ENCODE measurements around the gene PTPRG.

Gene PTPRG

GRCh38 chr3:62167566-62168262 lies 606.3 kb downstream of the PTPRG start:
- Histone ChIP-seq H3K36me3 (peaks cover 6 to 22% (median 10%) of the 10 kb centered on the region in 11 experiments; a peak in 17 of 22 replicates), H3K4me2 (peak overlapping the region in 7 of 11 experiments; percentile 4 to 83 (median 14); a peak in 6 of 22 replicates), H3K9ac (no peak overlapping the region), H3K27ac (no peak overlapping the region), H3K9me3 (replicated peaks in 1 of 11) (peaks cover 8 to 18% (median 12%) of the 10 kb centered on the region in 11 experiments), H4K20me1 (no peaks in the 10 kb centered on the region; a peak in 1 of 22 replicates), H3K27me3 (no peaks in the 10 kb centered on the region), H3K4me1 (peaks cover 24 to 42% (median 36%) of the 10 kb centered on the region in 10 experiments), H3K4me3 (no peak overlapping the region)
- TF ChIP-seq Cebpa-rat (IDR thresholded peaks at IDR 0.05) = no peak

- Histone ChIP-seq H3K27me3 (no peaks in the 10 kb centered on the region), H4K20me1 (no peaks in the 10 kb centered on the region; a peak in 1 of 22 replicates), H3K4me3 (no peak overlapping the region), H3K9ac (no peak overlapping the region), H3K36me3 (peaks cover 8 to 23% (median 13%) of the 10 kb centered on the region in 11 experiments; a peak in 18 of 22 replicates), H3K4me2 (peak overlapping the region in 5 of 11 experiments; percentile 6 to 86 (median 83); a peak in 3 of 22 replicates), H3K4me1 (peaks cover 24 to 42% (median 36%) of the 10 kb centered on the region in 10 experiments), H3K27ac (peak overlapping the region in 1 of 11 experiments; percentile 63; a peak in 2 of 22 replicates), H3K9me3 (replicated peaks in 1 of 11) (peaks cover 9 to 20% (median 16%) of the 10 kb centered on the region in 11 experiments)
- TF ChIP-seq Cebpa-rat (IDR thresholded peaks at IDR 0.05) = no peak
Measured at GRCh38 chr3:62168356-62168755, 607.0 kb downstream of the PTPRG start.

GRCh38 chr3:62169906-62170660 lies 608.7 kb downstream of the PTPRG start:
- peak overlapping the region in 1 of 10 experiments; percentile 17; a peak in 2 of 20 replicates for H3K4me3 ChIP-seq
- peaks cover 9 to 22% (median 19%) of the 10 kb centered on the region in 11 experiments for H3K9me3 ChIP-seq (replicated peaks in 1 of 11)
- no peaks in the 10 kb centered on the region for H3K27me3 ChIP-seq
- H4K20me1 ChIP-seq = no peaks in the 10 kb centered on the region; a peak in 1 of 22 replicates
- no peak for TF ChIP-seq Cebpa-rat (IDR thresholded peaks at IDR 0.05)
- peaks cover 24 to 42% (median 37%) of the 10 kb centered on the region in 10 experiments for H3K4me1 ChIP-seq
- peaks cover 8 to 28% (median 15%) of the 10 kb centered on the region in 11 experiments; a peak in 18 of 22 replicates for H3K36me3 ChIP-seq
- peak overlapping the region; percentile 70 to 89 (median 76) for H3K4me2 ChIP-seq
- H3K27ac ChIP-seq = peak overlapping the region in 9 of 11 experiments; percentile 26 to 63 (median 51); a peak in 16 of 22 replicates
- peak overlapping the region in 1 of 11 experiments; percentile 14; a peak in 1 of 22 replicates for H3K9ac ChIP-seq

GRCh38 chr3:62171789-62172188 lies 610.4 kb downstream of the PTPRG start:
- Histone ChIP-seq H3K36me3 (peaks cover 8 to 45% (median 15%) of the 10 kb centered on the region in 11 experiments; a peak in 18 of 22 replicates), H4K20me1 (no peaks in the 10 kb centered on the region; a peak in 1 of 22 replicates), H3K4me2 (no peak overlapping the region), H3K27me3 (no peaks in the 10 kb centered on the region), H3K4me3 (no peak overlapping the region), H3K9me3 (replicated peaks in 1 of 11) (peaks cover 9 to 22% (median 19%) of the 10 kb centered on the region in 11 experiments), H3K27ac (no peak overlapping the region), H3K4me1 (peaks cover 24 to 48% (median 37%) of the 10 kb centered on the region in 10 experiments), H3K9ac (no peak overlapping the region)
- TF ChIP-seq Cebpa-rat (IDR thresholded peaks at IDR 0.05) = no peak

DNA sequence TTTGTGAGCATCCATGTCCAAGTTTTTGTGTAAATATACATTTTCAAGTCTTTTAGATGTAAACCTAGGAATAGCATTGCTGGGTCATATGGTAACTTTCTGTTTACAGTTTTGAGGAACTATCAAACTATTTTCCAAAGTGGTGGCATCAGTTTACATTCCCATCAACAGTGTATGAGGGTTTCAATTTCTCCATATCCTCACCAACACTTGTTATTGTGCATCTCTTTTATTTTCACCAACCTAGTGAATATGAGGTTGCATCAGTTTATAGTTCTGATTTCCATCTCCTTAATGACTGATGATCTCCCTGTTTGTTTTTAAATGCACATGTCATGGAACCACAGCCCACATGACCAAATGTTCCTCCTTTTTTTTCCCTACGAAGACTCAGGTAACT lies 610.8 kb downstream of the PTPRG start:
- TF ChIP-seq Cebpa-rat (IDR thresholded peaks at IDR 0.05) = no peak
- Histone ChIP-seq H3K4me3 (no peak overlapping the region), H3K36me3 (peaks cover 8 to 48% (median 15%) of the 10 kb centered on the region in 11 experiments; a peak in 18 of 22 replicates), H3K9ac (no peak overlapping the region), H3K27ac (no peak overlapping the region), H3K27me3 (no peaks in the 10 kb centered on the region), H3K9me3 (replicated peaks in 1 of 11) (peaks cover 9 to 22% (median 19%) of the 10 kb centered on the region in 11 experiments), H4K20me1 (no peaks in the 10 kb centered on the region; a peak in 1 of 22 replicates), H3K4me2 (no peak overlapping the region), H3K4me1 (peaks cover 24 to 48% (median 37%) of the 10 kb centered on the region in 10 experiments)

- no peak overlapping the region for H3K9ac ChIP-seq
- TF ChIP-seq Cebpa-rat (IDR thresholded peaks at IDR 0.05) = no peak
Measured at GRCh38 chr3:62173939-62174515, 612.7 kb downstream of the PTPRG start.

GRCh38 chr3:62175161-62175560 lies 613.8 kb downstream of the PTPRG start:
- H3K4me2 ChIP-seq = no peak overlapping the region

More at GRCh38 chr3:62173939-62174515, 612.7 kb downstream of the PTPRG start:
- Histone ChIP-seq H4K20me1 (no peaks in the 10 kb centered on the region; a peak in 1 of 22 replicates), H3K27ac (no peak overlapping the region), H3K36me3 (peaks cover 8 to 48% (median 15%) of the 10 kb centered on the region in 11 experiments; a peak in 18 of 22 replicates), H3K4me1 (peaks cover 24 to 52% (median 26%) of the 10 kb centered on the region in 10 experiments), H3K9me3 (replicated peaks in 1 of 11) (peaks cover 9 to 22% (median 19%) of the 10 kb centered on the region in 11 experiments), H3K4me3 (no peak overlapping the region), H3K4me2 (no peak overlapping the region; a peak in 1 of 22 replicates), H3K27me3 (no peaks in the 10 kb centered on the region)

GRCh38 chr3:62178032-62178431 lies 616.7 kb downstream of the PTPRG start:
- Histone ChIP-seq H3K36me3 (peaks cover 0 to 43% (median 6%) of the 10 kb centered on the region in 11 experiments; a peak in 7 of 22 replicates), H3K27me3 (no peaks in the 10 kb centered on the region), H3K9me3 (replicated peaks in 1 of 11) (peaks cover 0 to 8% (median 5%) of the 10 kb centered on the region in 11 experiments; a peak in 8 of 22 replicates), H3K4me2 (peak overlapping the region in 2 of 11 experiments; percentile 9 to 38; a peak in 2 of 22 replicates), H3K4me1 (peaks cover 0 to 27% (median 0%) of the 10 kb centered on the region in 10 experiments; a peak in 7 of 20 replicates), H3K9ac (no peak overlapping the region), H3K4me3 (no peak overlapping the region), H4K20me1 (no peaks in the 10 kb centered on the region), H3K27ac (no peak overlapping the region)
- TF ChIP-seq Cebpa-rat (IDR thresholded peaks at IDR 0.05) = no peak

More at GRCh38 chr3:62175161-62175560, 613.8 kb downstream of the PTPRG start:
- no peak overlapping the region for H3K4me3 ChIP-seq
- peaks cover 9 to 22% (median 19%) of the 10 kb centered on the region in 11 experiments for H3K9me3 ChIP-seq (replicated peaks in 1 of 11)
- peaks cover 12 to 41% (median 15%) of the 10 kb centered on the region in 10 experiments for H3K4me1 ChIP-seq
- no peak overlapping the region for H3K9ac ChIP-seq
- no peak for TF ChIP-seq Cebpa-rat (IDR thresholded peaks at IDR 0.05)
- H3K27me3 ChIP-seq = no peaks in the 10 kb centered on the region
- H3K36me3 ChIP-seq = peaks cover 8 to 52% (median 15%) of the 10 kb centered on the region in 11 experiments; a peak in 18 of 22 replicates
- no peaks in the 10 kb centered on the region for H4K20me1 ChIP-seq
- no peak overlapping the region for H3K27ac ChIP-seq

All from BLaER1 treated with 17β-estradiol and CSF1 and Interleukin-3, amounts not matched to agents 10 nM and 100 nM (cell line).